ENCODE data around the gene PPP1R3D.

GRCh38 chr20:59944726-59945125 lies 4.6 kb upstream of the PPP1R3D start:
- TF ChIP-seq CTCF (IDR thresholded peaks at IDR 0.05; ENCODE audit: low read length) (no peak), EZH2 (optimal IDR thresholded peaks at IDR 0.05; ENCODE audit: low read depth, low read length) (no peak), EZH2phosphoT487 (IDR thresholded peaks at IDR 0.05; ENCODE audit: low read length) (no peak)

Data from MM.1S (cell line).